NCI-H2171 treated with DMSO at 0.1 percent for 48 hours (cell line): ENCODE results near the gene ZNF408.

Experiments
- DNase-seq: peaks from one replicate; lab custom pipeline; 2025; lab: John Stamatoyannopoulos, UW

ZNF408 gene

DNA sequence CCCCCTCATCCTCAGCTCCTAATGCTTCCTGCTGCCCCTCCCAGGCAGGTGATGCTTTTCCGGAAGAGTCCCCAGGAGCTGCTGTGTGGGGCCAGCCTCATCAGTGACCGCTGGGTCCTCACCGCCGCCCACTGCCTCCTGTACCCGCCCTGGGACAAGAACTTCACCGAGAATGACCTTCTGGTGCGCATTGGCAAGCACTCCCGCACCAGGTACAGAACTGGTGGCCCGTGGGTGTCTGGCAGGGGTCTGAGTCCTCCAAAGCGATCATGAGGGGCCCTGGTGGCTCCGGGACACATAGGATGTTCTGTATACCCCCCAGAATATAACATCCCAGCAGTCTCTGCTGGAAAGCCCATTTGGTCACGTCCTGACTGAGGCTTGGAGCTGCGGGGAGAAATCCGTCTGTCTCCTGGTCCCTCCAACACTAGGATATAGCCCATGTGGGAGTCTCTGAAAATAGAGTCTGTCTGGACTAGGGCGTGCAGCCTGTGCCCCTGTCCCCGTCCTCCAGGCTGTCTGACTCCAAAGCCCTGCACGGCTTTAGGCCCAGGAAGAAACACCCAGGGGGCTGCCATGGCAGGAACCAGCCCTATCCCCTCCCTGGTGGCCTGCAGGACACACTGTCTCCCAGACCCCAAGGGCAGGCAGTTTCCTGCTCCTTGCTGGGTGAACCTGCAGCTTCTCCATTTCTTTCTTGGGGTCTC lies 27.3 kb downstream of the ZNF408 start:
- DNase-seq: no peak

GRCh38 chr11:46728659-46729040 lies 27.8 kb downstream of the ZNF408 start:
- no peak for DNase-seq

DNA sequence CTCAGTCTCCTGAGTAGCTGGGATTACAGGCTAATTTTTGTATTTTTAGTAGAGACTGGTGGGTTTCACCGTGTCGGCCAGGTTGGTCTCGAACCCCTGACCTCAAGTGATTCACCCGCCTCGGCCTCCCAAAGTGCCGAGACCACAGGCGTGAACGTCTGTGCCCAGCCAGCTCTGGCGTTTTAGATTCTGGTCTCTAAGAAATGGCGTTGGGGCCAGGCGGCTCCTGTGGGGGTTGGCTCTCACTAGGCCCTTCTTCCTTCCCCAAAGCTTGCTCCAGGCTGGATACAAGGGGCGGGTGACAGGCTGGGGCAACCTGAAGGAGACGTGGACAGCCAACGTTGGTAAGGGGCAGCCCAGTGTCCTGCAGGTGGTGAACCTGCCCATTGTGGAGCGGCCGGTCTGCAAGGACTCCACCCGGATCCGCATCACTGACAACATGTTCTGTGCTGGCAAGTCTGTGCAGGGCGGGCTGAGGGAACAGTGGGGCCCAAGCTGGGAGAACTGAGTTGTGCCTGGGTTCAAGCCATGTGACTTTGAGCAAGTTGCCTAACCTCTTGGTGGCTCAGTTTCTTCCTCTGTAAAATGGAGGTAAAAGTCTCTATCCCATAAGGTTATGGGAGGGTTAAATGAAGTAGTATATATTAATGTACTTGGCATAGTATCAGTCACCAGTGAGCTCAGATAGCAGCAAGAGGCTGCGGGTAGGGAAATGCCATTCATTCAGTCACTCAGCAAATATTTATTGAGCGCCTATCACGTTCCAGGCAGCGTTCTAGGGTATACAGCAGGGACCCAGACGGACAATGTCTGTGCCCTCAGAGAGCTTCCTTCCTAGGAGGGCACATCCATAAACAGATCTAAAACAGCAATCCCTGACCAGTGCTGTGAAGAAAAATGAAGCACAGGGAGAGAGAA lies 28.5 kb downstream of the ZNF408 start:
- no peak for DNase-seq

DNA sequence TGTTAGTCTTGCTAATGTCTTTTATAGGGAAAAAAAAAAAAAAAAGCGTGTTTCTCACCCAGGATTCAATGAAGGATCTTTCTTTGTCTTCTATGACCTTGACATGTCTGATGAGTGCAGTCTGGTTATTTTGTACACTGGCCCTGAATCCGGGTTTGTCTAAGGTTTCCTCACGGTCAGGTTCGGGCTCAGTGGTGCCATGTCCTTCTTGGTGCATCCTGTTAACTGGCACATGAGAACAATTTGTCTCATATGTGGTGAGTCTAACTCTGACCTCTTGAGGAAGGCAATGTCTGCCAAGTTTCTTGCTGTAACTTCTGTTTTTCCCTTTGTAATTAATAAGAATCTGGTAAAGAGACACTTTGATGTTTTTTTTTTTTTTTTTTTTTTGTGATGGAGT lies 30.7 kb downstream of the ZNF408 start:
- DNase-seq: no peak

- DNase-seq: no peak
These were observed 32.4 kb downstream of the ZNF408 start for GRCh38 chr11:46733234-46733633.

DNA sequence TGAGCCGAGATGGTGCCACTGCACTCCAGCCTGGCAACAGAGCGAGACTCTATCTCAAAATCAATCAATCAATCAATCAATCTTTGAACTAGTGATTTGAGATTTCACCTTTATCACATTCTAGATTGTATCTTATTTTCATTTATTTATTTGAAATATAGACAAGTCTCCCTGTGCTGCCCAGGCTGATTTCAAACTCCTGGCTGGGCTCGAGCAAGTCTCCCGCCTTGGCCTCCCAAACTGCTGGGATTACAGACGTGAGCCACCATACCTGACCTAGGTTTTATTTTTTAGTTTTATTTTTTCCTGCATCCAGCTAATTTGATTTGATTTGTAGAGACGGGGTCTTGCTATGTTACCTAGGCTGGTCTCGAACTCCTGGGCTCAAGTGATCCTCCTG lies 35.3 kb downstream of the ZNF408 start:
- DNase-seq: no peak

- DNase-seq: no peak
These were observed 35.8 kb downstream of the ZNF408 start for GRCh38 chr11:46736615-46737014.

GRCh38 chr11:46737699-46738098 lies 36.9 kb downstream of the ZNF408 start:
- no peak for DNase-seq

GRCh38 chr11:46738887-46739286 lies 38.1 kb downstream of the ZNF408 start:
- DNase-seq: no peak

- no peak for DNase-seq
These were observed 41.0 kb downstream of the ZNF408 start for GRCh38 chr11:46741600-46742484.

- DNase-seq: no peak
These were observed 42.2 kb downstream of the ZNF408 start for GRCh38 chr11:46743043-46743442.

DNA sequence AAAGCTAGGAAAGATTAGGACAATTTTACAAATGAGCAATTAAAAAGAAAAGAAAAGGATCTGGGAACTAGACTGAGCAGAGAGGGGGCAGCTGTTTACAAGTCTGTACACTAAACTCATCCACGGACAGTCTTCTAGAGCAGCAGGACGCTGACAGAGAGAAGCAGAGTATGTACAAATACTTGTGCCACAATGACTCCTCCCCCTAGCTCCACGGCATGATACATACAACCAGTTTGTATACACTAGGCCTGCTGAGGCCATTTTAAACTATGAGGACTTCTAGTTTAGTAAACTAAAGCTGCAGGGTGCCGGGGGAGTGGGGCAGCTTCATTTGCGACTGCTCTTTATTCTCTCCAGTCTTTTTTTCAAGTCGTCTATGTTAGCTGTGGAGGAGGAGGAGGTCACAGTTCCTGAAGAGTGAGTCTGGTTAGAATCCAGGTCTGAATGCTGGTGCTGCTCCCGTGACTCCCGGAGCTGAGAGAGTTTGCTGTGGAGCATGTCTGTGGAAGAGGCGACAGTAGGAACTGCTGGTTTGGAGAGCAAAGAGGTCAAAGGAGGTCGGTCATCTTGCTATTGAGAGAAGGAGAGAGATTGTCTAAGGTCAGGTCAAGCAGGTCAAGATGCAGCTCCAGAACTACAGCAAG lies 43.0 kb downstream of the ZNF408 start:
- no peak for DNase-seq

GRCh38 chr11:46745328-46745727 lies 44.5 kb downstream of the ZNF408 start:
- DNase-seq: no peak

- no peak for DNase-seq
These were observed 45.2 kb downstream of the ZNF408 start for GRCh38 chr11:46745995-46746394.

GRCh38 chr11:46747150-46747549 lies 46.3 kb downstream of the ZNF408 start:
- DNase-seq: no peak
